K562 (cell line): ENCODE results near the gene LZTR1. TPM values are rescaled to one million over a fixed set of nuclear protein-coding genes. Genes with fewer than 3 reads are reported as not detected.

ENCODE experiments used
- ATAC-seq: fragments of 200-7000 bp; cut with Tn5 transposase; 3 replicates; pipeline ENCODE4 v1.9.1; 2020; ENCODE audit warnings: moderate library complexity
- BruUV-seq: library from RNA; stranded (reverse); fragments of 400-500 nt; replicated peaks from 2 replicates; lab custom pipeline; 2021; lab: Mats Ljungman, UMichigan
- CTCF ChIA-PET: fragments of 300-600 bp; formaldehyde crosslinking; extraction: SDS; loops from one replicate; lab custom pipeline; 2021; ENCODE audit warnings: low intra/inter-chr PET ratio; lab: Yijun Ruan, JAX
- POLR2A ChIA-PET: fragments of 300-600, 350-650 bp; sonication (Branson Sonifier 250); formaldehyde crosslinking; extraction: SDS; loops from one replicate; lab custom pipeline; 2021; ENCODE audit warnings: antibody characterized with exemption, inconsistent platforms; lab: Yijun Ruan, JAX
- DNase-seq, 4 experiments: peaks; one replicate each; pipeline versions ENCODE4 v3.0.0 to v3.0.0-alpha.2; 2011 to 2018; ENCODE audit warnings: low spot score in 3 of 4, mixed read lengths in 3 of 4; ENCODE audit errors: extremely low read depth in 1 of 4
- FAIRE-seq: peaks from 2 replicates; lab custom pipeline; 2011; peaks lifted over from hg19 to GRCh38; lab: Jason Lieb, UNC
- H2AFZ ChIP-seq: 2 replicates; pipeline ENCODE4 v1.6.0; 2011; ENCODE audit warnings: low read depth, low read length, control low read depth, inconsistent platforms
- H3K27ac ChIP-seq: fragments of 200-600 bp; 3 replicates; pipeline ENCODE4 v1.8.0; 2011; ENCODE audit warnings: low read depth, mild to moderate bottlenecking, control low read depth, inconsistent platforms, low read length, moderate library complexity, mixed read lengths; ENCODE audit errors: extremely low read depth
- H3K27me3 ChIP-seq, 2 experiments: fragments of 300-600 bp in 1 of 2; 2 replicates in 1 of 2; 3 replicates in 1 of 2; pipeline versions ENCODE4 v1.6.0 to v1.8.0; 2011; ENCODE audit warnings: inconsistent platforms in 2 of 2, low read length in 2 of 2, mild to moderate bottlenecking in 1 of 2, mixed read lengths in 1 of 2, moderate library complexity in 1 of 2; ENCODE audit not compliant: control insufficient read depth in 2 of 2, insufficient read depth in 2 of 2
- H3K36me3 ChIP-seq: fragments of 300-600 bp; 3 replicates; pipeline ENCODE4 v1.8.0; 2011; ENCODE audit warnings: mild to moderate bottlenecking, low read length, inconsistent platforms; ENCODE audit not compliant: control insufficient read depth, insufficient read depth
- H3K4me1 ChIP-seq, 2 experiments: fragments of 200-600 bp in 1 of 2; replicated peaks in 1 of 2; 2 replicates in 1 of 2; 3 replicates in 1 of 2; pipeline versions ENCODE4 v1.5.1 to v1.8.0; 2011; ENCODE audit warnings: inconsistent platforms in 2 of 2, low read length in 2 of 2, mild to moderate bottlenecking in 1 of 2, mixed read lengths in 1 of 2, moderate library complexity in 1 of 2; ENCODE audit not compliant: control insufficient read depth in 2 of 2, insufficient read depth in 2 of 2
- H3K4me2 ChIP-seq: 2 replicates; pipeline ENCODE4 v1.6.1; 2011; ENCODE audit warnings: low read length, control low read depth, inconsistent platforms, mixed read lengths; ENCODE audit not compliant: insufficient read depth
- H3K4me3 ChIP-seq: fragments of 200-600 bp; sonication (generic), shearing (Covaris generic); 2 replicates; pipeline ENCODE4 v1.5.1; 2016; ENCODE audit warnings: control low read depth, inconsistent platforms
- H3K79me2 ChIP-seq: fragments of 200-600 bp; 3 replicates; pipeline ENCODE4 v1.8.0; 2011; ENCODE audit warnings: low read length, inconsistent platforms; ENCODE audit not compliant: control insufficient read depth, insufficient read depth
- H3K9ac ChIP-seq, 2 experiments: 2 replicates each; pipeline versions ENCODE4 v1.6.0 to v1.6.1; 2011; ENCODE audit warnings: low read depth in 2 of 2, low read length in 2 of 2, control low read depth in 1 of 2, inconsistent platforms in 1 of 2, mild to moderate bottlenecking in 1 of 2, mixed read lengths in 1 of 2; ENCODE audit not compliant: insufficient read depth in 1 of 2
- H3K9me1 ChIP-seq: one replicate; pipeline ENCODE4 v1.6.0; 2011; ENCODE audit warnings: inconsistent platforms, mild to moderate bottlenecking, low read length, moderate library complexity; ENCODE audit not compliant: control insufficient read depth, insufficient read depth
- H3K9me3 ChIP-seq: replicated peaks from 2 replicates; pipeline ENCODE4 v1.5.1; 2011; ENCODE audit warnings: low read depth, low read length, inconsistent platforms; ENCODE audit not compliant: control insufficient read depth, insufficient read depth
- H4K20me1 ChIP-seq: replicated peaks from 2 replicates; pipeline ENCODE4 v1.6.1; 2011; ENCODE audit warnings: low read length, inconsistent platforms, mixed read lengths; ENCODE audit not compliant: control insufficient read depth, insufficient read depth
- AFF4 ChIP-seq: sonication (generic); formaldehyde crosslinking; IDR thresholded peaks from 2 replicates; pipeline ENCODE4 v1.8.0; 2023; ENCODE audit warnings: mild to moderate bottlenecking, missing genetic modification reagents
- ATF1 ChIP-seq, 2 experiments: fragments of 450-650 bp in 1 of 2; IDR thresholded peaks; 2 replicates each; pipeline ENCODE4 v1.6.1; 2016; ENCODE audit warnings: missing compliant biosample characterization in 1 of 2, missing genetic modification characterization in 1 of 2
- E2F5 ChIP-seq: sonication (generic); formaldehyde crosslinking; IDR thresholded peaks from 2 replicates; pipeline ENCODE4 v1.8.0; 2022; ENCODE audit warnings: mild to moderate bottlenecking, missing genetic modification reagents
- FOSL1 ChIP-seq: fragments of 200-800 bp; sonication (Bioruptor generic); conservative IDR thresholded peaks from 2 replicates; pipeline ENCODE4 v1.6.1; 2016; ENCODE audit warnings: missing genetic modification characterization, missing compliant biosample characterization
- JUN ChIP-seq, 2 experiments: sonication (generic) in 1 of 2; formaldehyde crosslinking in 1 of 2; IDR thresholded peaks; 2 replicates each; pipeline versions ENCODE4 v1.6.1 to v1.8.0; 2012 to 2022; ENCODE audit warnings: borderline replicate concordance in 2 of 2, mild to moderate bottlenecking in 2 of 2, improper control_type of control experiment in 1 of 2, low read depth in 1 of 2, low read length in 1 of 2, missing genetic modification reagents in 1 of 2
- KAT2B ChIP-seq: IDR thresholded peaks from one replicate; pipeline ENCODE4 v1.6.1; 2012; ENCODE audit warnings: low read depth, mild to moderate bottlenecking, control low read depth, inconsistent platforms, low read length, moderate library complexity
- MXD1 ChIP-seq: fragments of 250-450 bp; sonication (Bioruptor Pico); IDR thresholded peaks from 2 replicates; pipeline ENCODE4 v1.8.0; 2021; ENCODE audit warnings: borderline replicate concordance, mild to moderate bottlenecking, moderate library complexity; ENCODE audit not compliant: poor library complexity, severe bottlenecking
- NFYB ChIP-seq: IDR thresholded peaks from 2 replicates; pipeline ENCODE4 v1.6.1; 2011; ENCODE audit warnings: mild to moderate bottlenecking, moderate library complexity; ENCODE audit not compliant: insufficient read length; ENCODE audit errors: extremely low read depth
- RB1 ChIP-seq: fragments of 450-650 bp; IDR thresholded peaks from 2 replicates; pipeline ENCODE4 v1.6.1; 2017; ENCODE audit warnings: low read depth, mild to moderate bottlenecking
- RBFOX2 ChIP-seq: fragments of 200-400 bp; formaldehyde crosslinking; IDR thresholded peaks from 2 replicates; pipeline ENCODE4 v1.6.1; 2017; ENCODE audit warnings: low read depth, mild to moderate bottlenecking, low read length, moderate library complexity
- SMAD1 ChIP-seq: fragments of 150-350 bp; IDR thresholded peaks from 2 replicates; pipeline ENCODE4 v1.6.1; 2014; ENCODE audit warnings: low read length, low read depth; ENCODE audit not compliant: partially characterized antibody
- SMAD2 ChIP-seq: fragments of 150-350 bp; IDR thresholded peaks from 2 replicates; pipeline ENCODE4 v1.6.1; 2014; ENCODE audit warnings: low read depth, mild to moderate bottlenecking, low read length
- THRAP3 ChIP-seq: fragments of 450-650 bp; IDR thresholded peaks from 2 replicates; pipeline ENCODE4 v1.6.1; 2016; ENCODE audit warnings: mild to moderate bottlenecking, inconsistent platforms, borderline replicate concordance
- ZNF384 ChIP-seq: IDR thresholded peaks from 2 replicates; pipeline ENCODE4 v1.6.1; 2012; ENCODE audit warnings: low read depth, low read length, improper control_type of control experiment
- ZNF444 ChIP-seq: fragments of 250-450 bp; sonication (Bioruptor Pico); IDR thresholded peaks from 2 replicates; pipeline ENCODE4 v1.4.0; 2020; ENCODE audit warnings: mild to moderate bottlenecking, moderate library complexity
- WGBS: fragments of 100-300 bp; shearing (Covaris generic); methylation state at CpG from one replicate; pipeline ENCODE4 v1.1.6; 2016; ENCODE audit warnings: low coverage, mixed read lengths; ENCODE audit not compliant: insufficient coverage; ENCODE audit errors: missing lambda C conversion rate; 5-methylcytosine and 5-hydroxymethylcytosine counted together
- in situ Hi-C: fragments of 300-500 bp; cut with MboI; formaldehyde crosslinking; loops from 4 replicates; pipeline ENCODE4 v1.15.0; 2018; ENCODE audit warnings: inconsistent platforms, mixed read lengths
- intact Hi-C: fragments of 100-400 bp; cut with micrococcal nuclease; formaldehyde crosslinking; loops from 2 replicates; pipeline ENCODE4 v1.14.2; 2022
- polyA plus RNA-seq, 8 experiments: library from polyadenylated mRNA; depleted of rRNA in 4 of 8; stranded (reverse) in 5 of 8; unstranded in 3 of 8; fragments of >200 nt; fragmentation: Nextera tagmentation in 2 of 8; fragmentation: Illumina TruSeq in 1 of 8; extraction: Ambion mirVana in 2 of 8; extraction: Trizol in 1 of 8; gene quantifications; 2 replicates each; pipeline versions ENCODE4 v1.2.1 to v1.2.3, GENCODE V29; 2011 to 2014; ENCODE audit warnings: inconsistent platforms in 1 of 8, missing spikeins in 1 of 8
- total RNA-seq, 7 experiments: library from RNA; depleted of rRNA in 6 of 7; stranded (reverse); fragments of >200 nt in 6 of 7; fragmentation: Illumina TruSeq in 2 of 7; extraction: Trizol in 2 of 7; gene quantifications; 2 replicates each; pipeline versions ENCODE4 v1.2.1 to v1.2.3, GENCODE V29; 2011 to 2021; ENCODE audit warnings: low replicate concordance in 1 of 7

Gene LZTR1
- total and polyA plus RNA-seq, 9 of the 15 experiments (the other 6 are each of a cell fraction or from before 2014, with no cell fraction given), result 2.2 to 135 (median 63.0) TPM

- WGBS, result 4% methylated on average over 12 of the region's 12 CpGs
- in situ Hi-C loops (no loop called here), intact Hi-C loops (loop anchor here (5.0 kb wide), 1 partner anchor 32 kb away; the partner anchor contains the start of gene LRRC74B)
- Histone ChIP-seq H3K9me1 (peaks cover 4% of the 10 kb centered on the region), H3K4me2 (peak within 1 kb of the TSS; percentile 87), H3K27me3 (peaks cover 0 to 3% of the 10 kb centered on the region in 2 experiments; a peak in 2 of 5 replicates), H3K9me3 (no peaks in the 10 kb centered on the region), H3K4me3 (peak within 1 kb of the TSS; percentile 44), H3K4me1 (peaks cover 26 to 46% of the 10 kb centered on the region in 2 experiments), H3K27ac (peak within 1 kb of the TSS; percentile 67), H4K20me1 (peaks cover 7% of the 10 kb centered on the region), H3K9ac (peak within 1 kb of the TSS; percentile 52 to 89), H2AFZ (peak within 1 kb of the TSS; percentile 91), H3K36me3 (no peaks in the 10 kb centered on the region), H3K79me2 (peaks cover 16% of the 10 kb centered on the region; the same call in 2 of the 3 replicates)
- ChIA-PET POLR2A (interaction anchor here (0.5 to 13.9 kb wide), 19 partner anchors 9 to 627 kb away, joined by 3 to 333 read pairs (median 5); partner anchors contain the start of genes LRRC74B, LZTR1, SLC7A4 and THAP7), CTCF (interaction anchor here (0.8 kb wide), 1 partner anchor 129 kb away, joined by 3 read pairs; no protein-coding TSS in a partner anchor)
- ATAC-seq (peak; percentile 92), FAIRE-seq (peak; percentile 98), DNase-seq (peak; percentile 100)
- TSS peak; percentile 78 for BruUV-seq
- TF ChIP-seq FOSL1 (no peak), ZNF384 (no peak; the same call in 1 of the 2 replicates), SMAD1 (peak; percentile 66), MXD1 (CRISPR knock-in tag) (no peak), NFYB (no peak), JUN (IDR thresholded peaks at IDR 0.05; ENCODE audit: borderline replicate concordance, low read depth, low read length) (peak; percentile 54; the same call in 1 of the 2 replicates), JUN (CRISPR knock-in tag; IDR thresholded peaks at IDR 0.05; ENCODE audit: borderline replicate concordance) (no peak), ATF1 (CRISPR knock-in tag; IDR thresholded peaks at IDR 0.05) (no peak), ATF1 (tag; IDR thresholded peaks at IDR 0.05) (0 out of 2 replicates have a peak, but pooled peaks have one; percentile 4), AFF4 (CRISPR knock-in tag) (no peak), RBFOX2 (peak; percentile 82), ZNF444 (peak; percentile 66; the same call in 1 of the 2 replicates), E2F5 (no peak), KAT2B (no peak), THRAP3 (no peak), SMAD2 (0 out of 2 replicates have a peak, but pooled peaks have one; percentile 91), RB1 (no peak)
These were observed 32.8 kb downstream of the LZTR1 start, which contains the start of gene P2RX6 for GRCh38 chr22:21014726-21015465. Gene P2RX6 (plus strand): TSS chr22:21015165. CDS start chr22:21015175, 10 bp downstream.
